ENCODE results near the gene RCSD1. TPM values are rescaled to one million over a fixed set of nuclear protein-coding genes. Genes with fewer than 3 reads are reported as not detected.

RCSD1 gene
- total RNA-seq, 1 experiment from 2014 or later, result 0.50 TPM

DNA sequence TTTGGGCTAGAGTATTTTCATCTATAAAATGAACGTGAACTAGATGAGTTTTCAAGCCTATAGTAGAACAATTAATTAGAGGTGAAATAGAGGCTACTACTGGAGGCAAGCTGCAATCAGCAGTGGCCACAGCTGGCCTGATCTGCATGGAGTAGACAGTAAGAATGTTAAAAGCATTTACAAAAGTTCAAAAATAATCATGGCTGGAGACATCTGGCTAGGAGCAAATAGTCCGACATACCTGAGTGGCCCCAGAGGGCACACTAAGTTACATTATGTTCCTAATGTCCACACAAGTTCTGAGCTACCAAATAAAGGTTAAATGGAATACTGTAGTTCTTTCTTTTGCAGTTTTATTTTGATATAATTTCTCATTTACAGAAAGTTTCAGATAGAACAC is 119.7 kb downstream of the RCSD1 start:
- Mint-ChIP-seq H3K27ac (no peak overlapping the region), H3K9me3 (no peaks in the 10 kb centered on the region), H3K4me1 (peaks cover 18% of the 10 kb centered on the region), H3K27me3 (ENCODE audit: low read depth) (no peaks in the 10 kb centered on the region), H3K36me3 (no peaks in the 10 kb centered on the region), H3K4me3 (no peak overlapping the region)
- no peak for DNase-seq (ENCODE audit: low spot score)
- POLR2A ChIA-PET, result no interaction called here
- TF ChIP-seq, protein P1, sequence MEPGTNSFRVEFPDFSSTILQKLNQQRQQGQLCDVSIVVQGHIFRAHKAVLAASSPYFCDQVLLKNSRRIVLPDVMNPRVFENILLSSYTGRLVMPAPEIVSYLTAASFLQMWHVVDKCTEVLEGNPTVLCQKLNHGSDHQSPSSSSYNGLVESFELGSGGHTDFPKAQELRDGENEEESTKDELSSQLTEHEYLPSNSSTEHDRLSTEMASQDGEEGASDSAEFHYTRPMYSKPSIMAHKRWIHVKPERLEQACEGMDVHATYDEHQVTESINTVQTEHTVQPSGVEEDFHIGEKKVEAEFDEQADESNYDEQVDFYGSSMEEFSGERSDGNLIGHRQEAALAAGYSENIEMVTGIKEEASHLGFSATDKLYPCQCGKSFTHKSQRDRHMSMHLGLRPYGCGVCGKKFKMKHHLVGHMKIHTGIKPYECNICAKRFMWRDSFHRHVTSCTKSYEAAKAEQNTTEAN (CRISPR knock-in tag; IDR thresholded peaks at IDR 0.05), result no peak
- TF ChIP-seq, protein P2, sequence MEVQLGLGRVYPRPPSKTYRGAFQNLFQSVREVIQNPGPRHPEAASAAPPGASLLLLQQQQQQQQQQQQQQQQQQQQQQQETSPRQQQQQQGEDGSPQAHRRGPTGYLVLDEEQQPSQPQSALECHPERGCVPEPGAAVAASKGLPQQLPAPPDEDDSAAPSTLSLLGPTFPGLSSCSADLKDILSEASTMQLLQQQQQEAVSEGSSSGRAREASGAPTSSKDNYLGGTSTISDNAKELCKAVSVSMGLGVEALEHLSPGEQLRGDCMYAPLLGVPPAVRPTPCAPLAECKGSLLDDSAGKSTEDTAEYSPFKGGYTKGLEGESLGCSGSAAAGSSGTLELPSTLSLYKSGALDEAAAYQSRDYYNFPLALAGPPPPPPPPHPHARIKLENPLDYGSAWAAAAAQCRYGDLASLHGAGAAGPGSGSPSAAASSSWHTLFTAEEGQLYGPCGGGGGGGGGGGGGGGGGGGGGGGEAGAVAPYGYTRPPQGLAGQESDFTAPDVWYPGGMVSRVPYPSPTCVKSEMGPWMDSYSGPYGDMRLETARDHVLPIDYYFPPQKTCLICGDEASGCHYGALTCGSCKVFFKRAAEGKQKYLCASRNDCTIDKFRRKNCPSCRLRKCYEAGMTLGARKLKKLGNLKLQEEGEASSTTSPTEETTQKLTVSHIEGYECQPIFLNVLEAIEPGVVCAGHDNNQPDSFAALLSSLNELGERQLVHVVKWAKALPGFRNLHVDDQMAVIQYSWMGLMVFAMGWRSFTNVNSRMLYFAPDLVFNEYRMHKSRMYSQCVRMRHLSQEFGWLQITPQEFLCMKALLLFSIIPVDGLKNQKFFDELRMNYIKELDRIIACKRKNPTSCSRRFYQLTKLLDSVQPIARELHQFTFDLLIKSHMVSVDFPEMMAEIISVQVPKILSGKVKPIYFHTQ (CRISPR knock-in tag; IDR thresholded peaks at IDR 0.05), result no peak
- ATAC-seq, result no peak
- CTCF ChIA-PET, result interaction anchor here (1.3 kb wide), 1 partner anchor 62 kb away, joined by 3 read pairs; no protein-coding TSS in a partner anchor

DNA sequence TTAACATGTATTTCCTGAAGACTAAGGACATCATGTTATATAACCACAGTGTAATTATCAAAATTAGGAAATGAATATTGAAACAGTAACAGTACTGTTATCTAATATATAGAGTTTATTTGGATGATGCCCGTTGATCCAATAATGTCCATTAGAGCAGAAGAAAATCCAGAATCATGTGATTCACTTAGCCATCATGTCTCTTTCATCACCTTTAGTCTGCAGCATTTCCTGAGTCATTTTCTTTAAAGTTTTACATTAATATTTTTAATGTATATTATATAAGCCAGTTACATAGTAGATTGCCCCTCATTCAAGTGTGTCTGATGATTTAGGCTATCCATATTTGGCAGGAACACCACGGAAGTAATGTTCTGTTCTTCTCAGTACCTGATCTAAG is 120.6 kb downstream of the RCSD1 start:
- Mint-ChIP-seq H3K27ac (no peak overlapping the region), H3K9me3 (no peaks in the 10 kb centered on the region), H3K4me3 (no peak overlapping the region), H3K36me3 (no peaks in the 10 kb centered on the region), H3K27me3 (ENCODE audit: low read depth) (no peaks in the 10 kb centered on the region), H3K4me1 (peaks cover 17% of the 10 kb centered on the region)
- DNase-seq (ENCODE audit: low spot score), result no peak
- CTCF ChIA-PET, result interaction anchor here (1.3 kb wide), 1 partner anchor 63 kb away, joined by 3 read pairs; no protein-coding TSS in a partner anchor
- POLR2A ChIA-PET, result no interaction called here
- no peak for ATAC-seq
- no peak for TF ChIP-seq ZNF121 (CRISPR knock-in tag; IDR thresholded peaks at IDR 0.05)
- no peak for TF ChIP-seq ATF1 (CRISPR knock-in tag; IDR thresholded peaks at IDR 0.05)
- TF ChIP-seq ZBTB21 (CRISPR knock-in tag; IDR thresholded peaks at IDR 0.05; ENCODE audit: borderline replicate concordance), result no peak
- no peak for TF ChIP-seq ZNF317 (CRISPR knock-in tag; IDR thresholded peaks at IDR 0.05; ENCODE audit: borderline replicate concordance, low read depth)

DNA sequence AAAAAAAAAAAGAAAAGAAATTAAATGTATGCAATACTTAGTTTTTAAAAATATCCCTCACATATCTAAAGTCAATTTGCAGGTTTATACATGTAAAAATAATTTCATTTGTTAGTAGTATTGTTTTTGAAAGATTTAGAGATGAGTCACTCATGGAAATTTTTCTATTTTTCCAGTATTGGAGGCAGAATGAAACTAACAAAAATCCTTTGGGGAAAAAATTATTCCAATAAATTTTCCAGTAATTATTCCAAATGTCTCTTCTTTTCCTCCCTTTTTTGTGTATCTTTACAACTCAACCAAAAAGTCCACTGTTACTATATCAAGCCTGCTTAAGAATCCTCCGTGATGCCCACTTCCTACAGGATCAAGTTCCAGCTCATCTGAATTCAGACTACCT is 121.6 kb downstream of the RCSD1 start:
- CTCF ChIA-PET, result no interaction called here
- no peaks in the 10 kb centered on the region for H3K36me3 Mint-ChIP-seq
- H3K4me1 Mint-ChIP-seq, result peaks cover 14% of the 10 kb centered on the region
- ATAC-seq (no peak), DNase-seq (ENCODE audit: low spot score) (no peak)
- H3K27me3 Mint-ChIP-seq (ENCODE audit: low read depth), result no peaks in the 10 kb centered on the region
- no peaks in the 10 kb centered on the region for H3K9me3 Mint-ChIP-seq
- H3K27ac Mint-ChIP-seq, result no peak overlapping the region
- H3K4me3 Mint-ChIP-seq, result no peak overlapping the region
- POLR2A ChIA-PET, result no interaction called here
- TF ChIP-seq NR3C1 (CRISPR knock-in tag; conservative IDR thresholded peaks at IDR 0.05; ENCODE audit: low read depth) (no peak), FOXP1 (CRISPR knock-in tag; IDR thresholded peaks at IDR 0.05; ENCODE audit: borderline replicate concordance) (no peak), KAT7 (CRISPR knock-in tag; IDR thresholded peaks at IDR 0.05; ENCODE audit: borderline replicate concordance) (no peak), ZNF317 (CRISPR knock-in tag; IDR thresholded peaks at IDR 0.05; ENCODE audit: borderline replicate concordance, low read depth) (no peak), ZNF671 (CRISPR knock-in tag; IDR thresholded peaks at IDR 0.05) (no peak), JUN (CRISPR knock-in tag; IDR thresholded peaks at IDR 0.05) (no peak)
- TF ChIP-seq, protein P3, sequence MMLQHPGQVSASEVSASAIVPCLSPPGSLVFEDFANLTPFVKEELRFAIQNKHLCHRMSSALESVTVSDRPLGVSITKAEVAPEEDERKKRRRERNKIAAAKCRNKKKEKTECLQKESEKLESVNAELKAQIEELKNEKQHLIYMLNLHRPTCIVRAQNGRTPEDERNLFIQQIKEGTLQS (CRISPR knock-in tag; conservative IDR thresholded peaks at IDR 0.05), result no peak
- TF ChIP-seq, protein P4, sequence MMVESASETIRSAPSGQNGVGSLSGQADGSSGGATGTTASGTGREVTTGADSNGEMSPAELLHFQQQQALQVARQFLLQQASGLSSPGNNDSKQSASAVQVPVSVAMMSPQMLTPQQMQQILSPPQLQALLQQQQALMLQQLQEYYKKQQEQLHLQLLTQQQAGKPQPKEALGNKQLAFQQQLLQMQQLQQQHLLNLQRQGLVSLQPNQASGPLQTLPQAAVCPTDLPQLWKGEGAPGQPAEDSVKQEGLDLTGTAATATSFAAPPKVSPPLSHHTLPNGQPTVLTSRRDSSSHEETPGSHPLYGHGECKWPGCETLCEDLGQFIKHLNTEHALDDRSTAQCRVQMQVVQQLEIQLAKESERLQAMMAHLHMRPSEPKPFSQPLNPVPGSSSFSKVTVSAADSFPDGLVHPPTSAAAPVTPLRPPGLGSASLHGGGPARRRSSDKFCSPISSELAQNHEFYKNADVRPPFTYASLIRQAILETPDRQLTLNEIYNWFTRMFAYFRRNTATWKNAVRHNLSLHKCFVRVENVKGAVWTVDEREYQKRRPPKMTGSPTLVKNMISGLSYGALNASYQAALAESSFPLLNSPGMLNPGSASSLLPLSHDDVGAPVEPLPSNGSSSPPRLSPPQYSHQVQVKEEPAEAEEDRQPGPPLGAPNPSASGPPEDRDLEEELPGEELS (CRISPR knock-in tag; IDR thresholded peaks at IDR 0.05), result no peak

All from WTC11 (cell line).